Neural cell (in vitro differentiated cells): ENCODE measurements around the gene PIGT.

Experiments used
- CTCF ChIP-seq: fragments of 450-650 bp; IDR thresholded peaks from 2 replicates; pipeline ENCODE4 v1.5.1; 2014; ENCODE audit warnings: antibody characterized with exemption, mild to moderate bottlenecking, moderate library complexity; ENCODE audit not compliant: poor library complexity, severe bottlenecking
- EP300 ChIP-seq: fragments of 450-650 bp; conservative IDR thresholded peaks from 2 replicates; pipeline ENCODE4 v1.6.1; 2014; ENCODE audit warnings: antibody characterized with exemption, mild to moderate bottlenecking, moderate library complexity; ENCODE audit not compliant: poor library complexity, severe bottlenecking
- EZH2 ChIP-seq: fragments of 200-600, 300-800 bp; shearing (Covaris generic), sonication (generic); IDR thresholded peaks from 2 replicates; pipeline ENCODE4 v1.6.1; 2014; ENCODE audit warnings: antibody characterized with exemption, low read length, borderline replicate concordance, mild to moderate bottlenecking; ENCODE audit not compliant: insufficient read depth, poor library complexity, severe bottlenecking
- MXI1 ChIP-seq: fragments of 450-650 bp; conservative IDR thresholded peaks from 2 replicates; pipeline ENCODE4 v1.6.1; 2014; ENCODE audit warnings: antibody characterized with exemption, mild to moderate bottlenecking; ENCODE audit not compliant: poor library complexity, severe bottlenecking
- POLR2AphosphoS5 ChIP-seq: IDR thresholded peaks from 2 replicates; pipeline ENCODE4 v1.6.1; 2012
- RAD21 ChIP-seq: fragments of 450-650 bp; conservative IDR thresholded peaks from 2 replicates; pipeline ENCODE4 v1.6.1; 2014; ENCODE audit warnings: antibody characterized with exemption, mild to moderate bottlenecking, moderate library complexity
- SMC3 ChIP-seq: fragments of 450-650 bp; conservative IDR thresholded peaks from 2 replicates; pipeline ENCODE4 v1.6.1; 2014; ENCODE audit warnings: antibody characterized with exemption, mild to moderate bottlenecking, moderate library complexity; ENCODE audit not compliant: poor library complexity
- TF ChIP-seq, protein P1 (sequence below): IDR thresholded peaks from 2 replicates; pipeline ENCODE4 v1.6.1; 2012; ENCODE audit warnings: borderline replicate concordance

DNA sequence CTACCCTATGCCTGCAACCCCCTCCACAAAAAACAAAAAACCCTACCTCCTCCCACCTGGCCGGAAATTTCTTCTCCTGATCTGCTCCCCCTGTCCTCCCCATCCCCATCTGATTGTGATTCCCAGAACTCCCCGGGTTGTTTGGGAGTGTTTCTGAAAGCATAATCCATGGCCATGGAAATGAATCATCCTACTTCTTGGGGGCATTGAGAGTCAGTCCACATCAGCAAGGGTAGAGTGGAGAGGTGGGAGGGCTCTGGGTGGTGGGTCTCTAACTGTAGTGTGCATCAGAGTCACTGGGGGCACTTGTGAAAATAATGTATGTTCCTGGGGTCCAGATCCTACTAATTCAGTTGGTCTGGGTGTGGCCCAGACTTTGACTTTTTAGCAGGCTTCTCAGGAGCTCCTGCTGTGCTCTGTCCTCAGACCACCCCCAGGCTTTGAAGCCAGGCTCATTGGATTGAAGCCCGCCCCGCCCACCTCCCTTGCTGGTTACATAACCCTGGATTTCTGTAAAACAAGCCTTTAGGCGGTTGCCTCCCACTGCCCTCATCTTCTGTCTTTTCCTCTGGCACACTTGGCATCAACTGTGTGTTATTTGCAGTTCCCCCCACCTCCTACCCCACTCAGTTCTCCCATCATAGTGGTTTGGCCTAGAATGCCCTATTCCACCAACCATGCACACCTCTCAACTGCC is 10.5 kb downstream of the PIGT start:
- TF ChIP-seq, protein P1, sequence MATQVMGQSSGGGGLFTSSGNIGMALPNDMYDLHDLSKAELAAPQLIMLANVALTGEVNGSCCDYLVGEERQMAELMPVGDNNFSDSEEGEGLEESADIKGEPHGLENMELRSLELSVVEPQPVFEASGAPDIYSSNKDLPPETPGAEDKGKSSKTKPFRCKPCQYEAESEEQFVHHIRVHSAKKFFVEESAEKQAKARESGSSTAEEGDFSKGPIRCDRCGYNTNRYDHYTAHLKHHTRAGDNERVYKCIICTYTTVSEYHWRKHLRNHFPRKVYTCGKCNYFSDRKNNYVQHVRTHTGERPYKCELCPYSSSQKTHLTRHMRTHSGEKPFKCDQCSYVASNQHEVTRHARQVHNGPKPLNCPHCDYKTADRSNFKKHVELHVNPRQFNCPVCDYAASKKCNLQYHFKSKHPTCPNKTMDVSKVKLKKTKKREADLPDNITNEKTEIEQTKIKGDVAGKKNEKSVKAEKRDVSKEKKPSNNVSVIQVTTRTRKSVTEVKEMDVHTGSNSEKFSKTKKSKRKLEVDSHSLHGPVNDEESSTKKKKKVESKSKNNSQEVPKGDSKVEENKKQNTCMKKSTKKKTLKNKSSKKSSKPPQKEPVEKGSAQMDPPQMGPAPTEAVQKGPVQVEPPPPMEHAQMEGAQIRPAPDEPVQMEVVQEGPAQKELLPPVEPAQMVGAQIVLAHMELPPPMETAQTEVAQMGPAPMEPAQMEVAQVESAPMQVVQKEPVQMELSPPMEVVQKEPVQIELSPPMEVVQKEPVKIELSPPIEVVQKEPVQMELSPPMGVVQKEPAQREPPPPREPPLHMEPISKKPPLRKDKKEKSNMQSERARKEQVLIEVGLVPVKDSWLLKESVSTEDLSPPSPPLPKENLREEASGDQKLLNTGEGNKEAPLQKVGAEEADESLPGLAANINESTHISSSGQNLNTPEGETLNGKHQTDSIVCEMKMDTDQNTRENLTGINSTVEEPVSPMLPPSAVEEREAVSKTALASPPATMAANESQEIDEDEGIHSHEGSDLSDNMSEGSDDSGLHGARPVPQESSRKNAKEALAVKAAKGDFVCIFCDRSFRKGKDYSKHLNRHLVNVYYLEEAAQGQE: no peak
- TF ChIP-seq RAD21: no peak
- TF ChIP-seq MXI1: no peak
- TF ChIP-seq CTCF: no peak
- TF ChIP-seq EZH2: no peak
- no peak for TF ChIP-seq POLR2AphosphoS5
- TF ChIP-seq EP300: no peak
- no peak for TF ChIP-seq SMC3
